ENCODE measurements around the gene COPB2. TPM values are rescaled to one million over a fixed set of nuclear protein-coding genes. Genes with fewer than 3 reads are reported as not detected.

COPB2 gene
- total and polyA plus RNA-seq, 2 donors (not counting 3 experiments of a cell fraction or from before 2014, with no cell fraction given): 72.1 to 146 TPM

GRCh38 chr3:139324456-139324855, 65.0 kb downstream of the COPB2 start:
- no peaks in the 10 kb centered on the region for H3K9me3 ChIP-seq (replicated peaks; ENCODE audit: control insufficient read depth, insufficient read depth, low read length)
- peaks cover 3% of the 10 kb centered on the region for H3K4me1 ChIP-seq (ENCODE audit: control insufficient read depth, extremely low read depth, insufficient read depth, low read length)
- no peak overlapping the region for H2AFZ ChIP-seq (ENCODE audit: low read depth, low read length)
- no peak for DNase-seq (ENCODE audit: low read depth, low spot score)
- H3K9me1 ChIP-seq (replicated peaks; ENCODE audit: control insufficient read depth, extremely low read depth, insufficient read depth, low read length): no peaks in the 10 kb centered on the region
- no peak overlapping the region for H3K9ac ChIP-seq (replicated peaks; ENCODE audit: extremely low read depth, insufficient read depth, low read length)
- intact Hi-C loops (cut with micrococcal nuclease): no loop called here
- dilution Hi-C loops (cut with MboI; ENCODE audit: extremely low pct_ligation_motif_present, low sequenced_read_pairs): no loop called here
- no peaks in the 10 kb centered on the region for H4K20me1 ChIP-seq (replicated peaks; ENCODE audit: control insufficient read depth, extremely low read depth, insufficient read depth, low read length)
- H3K27me3 ChIP-seq (ENCODE audit: control insufficient read depth in 2 of 2, insufficient read depth in 2 of 2, low read length in 2 of 2): no peaks in the 10 kb centered on the region
- ChIA-PET POLR2A (no interaction called here), CTCF (interaction anchor here (0.9 kb wide), 1 partner anchor 186 kb away, joined by 3 read pairs; no protein-coding TSS in a partner anchor)
- BruUV-seq (replicated peaks): no TSS peak
- H3K27ac ChIP-seq (ENCODE audit: insufficient read depth, low read depth, low read length): no peak overlapping the region
- H3K4me3 ChIP-seq (replicated peaks in 1 of 3; ENCODE audit: insufficient read depth in 1 of 3, low read depth in 1 of 3, low read length in 3 of 3): no peak overlapping the region
- no peaks in the 10 kb centered on the region for H3K79me2 ChIP-seq (ENCODE audit: control insufficient read depth, insufficient read depth, low read length)
- H3K4me2 ChIP-seq (ENCODE audit: insufficient read depth, low read length): no peak overlapping the region
- FAIRE-seq: no peak
- TF ChIP-seq MAX (IDR thresholded peaks at IDR 0.05; ENCODE audit: insufficient read depth, insufficient read length): no peak
- TF ChIP-seq CTCF (IDR thresholded peaks at IDR 0.05; ENCODE audit: extremely low read depth in 1 of 2, insufficient read depth in 1 of 2, low read depth in 1 of 2, low read length in 2 of 2): no peak
- no peak for TF ChIP-seq POLR2A (IDR thresholded peaks at IDR 0.05; ENCODE audit: low read depth, low read length)
- TF ChIP-seq POLR2AphosphoS5 (IDR thresholded peaks at IDR 0.05; ENCODE audit: insufficient read depth, low read depth, low read length): no peak
- no peak for TF ChIP-seq GATA2 (IDR thresholded peaks at IDR 0.05; ENCODE audit: insufficient read depth, insufficient read length, low read depth, low read length)
- TF ChIP-seq EZH2 (IDR thresholded peaks at IDR 0.05; ENCODE audit: borderline replicate concordance, low read depth, low read length, severe bottlenecking): no peak
- TF ChIP-seq FOS (IDR thresholded peaks at IDR 0.05; ENCODE audit: borderline replicate concordance, insufficient read depth, low read length): no peak
- TF ChIP-seq MYC (IDR thresholded peaks at IDR 0.05; ENCODE audit: low read depth, low read length): no peak
- no peak for TF ChIP-seq JUN (IDR thresholded peaks at IDR 0.05; ENCODE audit: borderline replicate concordance, insufficient read depth, insufficient read length, low read depth)
- no peaks in the 10 kb centered on the region for H3K36me3 ChIP-seq (ENCODE audit: control insufficient read depth in 2 of 2, extremely low read depth in 1 of 2, insufficient read depth in 2 of 2, low read length in 2 of 2)
